Adipose tissue (tissue), 3 donors: Measurements from ENCODE around the gene VSTM4. TPM values are rescaled to one million over a fixed set of nuclear protein-coding genes. Genes with fewer than 3 reads are reported as not detected.

ENCODE experiments used
- H3K27ac ChIP-seq: one replicate; pipeline ENCODE4 v1.5.1; 2013; ENCODE audit warnings: low read depth, low read length
- WGBS, 3 donors: extraction: QIAGEN DNeasy Blood & Tissue Kit; methylation state at CpG; one replicate each; pipeline ENCODE4 v1.1.7; 2013; 5-methylcytosine and 5-hydroxymethylcytosine counted together
- polyA plus RNA-seq, 3 donors: library from polyadenylated mRNA; stranded (reverse); fragments of 200-250 nt; gene quantifications; one replicate each; pipeline ENCODE4 v1.2.3, GENCODE V29; 2013
- donor health status: healthy with polysubstance abuse.
- donor health status: Bipolar disorder and iron deficiency.
- donor health status: healthy.

Gene VSTM4
- 10 to 100 TPM in 1 of 3 donors, 1 to 10 TPM in 2; 2.5 to 18.2 (median 9.4) TPM for polyA plus RNA-seq

DNA sequence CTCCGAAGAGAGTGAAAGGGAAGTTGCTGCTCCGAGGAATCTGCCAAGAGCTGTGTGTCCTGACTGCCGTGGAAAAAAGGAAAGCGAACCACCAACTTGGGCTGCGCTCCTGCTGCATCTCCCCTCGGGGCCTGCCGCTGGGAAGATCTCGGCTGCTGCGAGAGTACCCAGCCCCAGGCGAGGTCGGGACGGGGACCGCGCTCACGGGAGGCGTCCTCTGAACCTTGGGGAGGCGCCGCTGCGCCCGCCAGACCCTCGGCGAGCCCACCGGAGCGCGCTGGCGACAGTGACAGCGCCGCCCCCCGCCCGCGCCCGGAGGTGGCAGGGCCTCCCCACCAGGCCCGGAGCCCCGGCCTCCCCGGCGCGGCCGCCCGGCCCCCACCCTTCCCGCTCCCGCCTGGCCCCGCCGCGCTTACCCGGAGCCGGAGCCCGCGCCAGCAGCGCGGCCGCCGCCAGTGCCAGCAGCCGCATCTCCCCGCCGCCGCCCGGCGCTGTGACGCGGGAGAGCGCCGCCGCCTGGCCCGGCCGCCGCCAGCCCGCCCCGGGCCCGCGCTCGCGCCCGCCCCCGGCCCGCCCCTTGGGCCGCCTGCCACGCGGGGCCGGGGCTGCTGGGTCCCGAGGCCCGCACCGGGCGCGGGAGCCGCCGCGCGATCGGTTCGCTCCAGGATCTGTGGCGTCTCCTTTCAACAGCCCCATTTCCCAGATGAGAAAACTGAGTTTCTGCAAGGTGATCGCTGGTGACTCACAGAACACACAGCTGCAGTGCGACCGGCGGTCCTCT, at the start of gene VSTM4:
VSTM4 (minus strand) TSS at position 508 of the 781 bp plus-strand sequence; CDS start at position 471, 37 bp downstream.
- 2 to 3% (median 3%) methylated on average over 69 to 95 of the region's 95 CpGs for WGBS, 3 donors
- no peak within 1 kb of the TSS for H3K27ac ChIP-seq

GRCh38 chr10:49164559-49165188, 49.4 kb upstream of the VSTM4 start:
- H3K27ac ChIP-seq = no peak overlapping the region
- WGBS, 3 donors = 49 to 63% (median 57%) methylated on average over 9 of the region's 9 CpGs

DNA sequence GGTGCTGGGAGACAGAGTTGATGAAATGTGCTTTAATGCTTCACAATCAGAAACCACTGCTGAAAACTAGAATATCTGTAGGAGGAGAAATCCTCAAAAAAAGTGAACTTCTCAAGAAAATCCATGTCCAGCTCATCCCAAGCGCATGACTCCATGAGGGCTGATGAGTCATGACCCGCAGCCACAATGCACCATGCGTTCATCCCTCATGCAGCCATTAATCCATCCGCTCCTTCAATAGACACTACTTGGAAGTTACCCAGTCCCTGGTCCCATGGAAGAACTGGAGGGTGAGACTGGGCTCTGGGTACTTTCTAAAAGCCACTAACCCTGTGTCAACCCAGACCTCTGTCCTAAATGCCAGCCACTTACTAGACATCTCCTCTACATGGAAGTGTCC, 48.4 kb upstream of the VSTM4 start:
- WGBS, 3 donors = 87 to 93% (median 89%) methylated on average over 4 of the region's 4 CpGs
- no peak overlapping the region for H3K27ac ChIP-seq

GRCh38 chr10:49162761-49163310, 47.5 kb upstream of the VSTM4 start:
- 77 to 88% (median 84%) methylated on average over 8 of the region's 8 CpGs for WGBS, 3 donors

GRCh38 chr10:49162063-49162462, 46.7 kb upstream of the VSTM4 start:
- 73 to 86% (median 74%) methylated on average over 5 of the region's 5 CpGs for WGBS, 3 donors
- H3K27ac ChIP-seq = no peak overlapping the region

More at GRCh38 chr10:49162761-49163310, 47.5 kb upstream of the VSTM4 start:
- H3K27ac ChIP-seq = no peak overlapping the region

DNA sequence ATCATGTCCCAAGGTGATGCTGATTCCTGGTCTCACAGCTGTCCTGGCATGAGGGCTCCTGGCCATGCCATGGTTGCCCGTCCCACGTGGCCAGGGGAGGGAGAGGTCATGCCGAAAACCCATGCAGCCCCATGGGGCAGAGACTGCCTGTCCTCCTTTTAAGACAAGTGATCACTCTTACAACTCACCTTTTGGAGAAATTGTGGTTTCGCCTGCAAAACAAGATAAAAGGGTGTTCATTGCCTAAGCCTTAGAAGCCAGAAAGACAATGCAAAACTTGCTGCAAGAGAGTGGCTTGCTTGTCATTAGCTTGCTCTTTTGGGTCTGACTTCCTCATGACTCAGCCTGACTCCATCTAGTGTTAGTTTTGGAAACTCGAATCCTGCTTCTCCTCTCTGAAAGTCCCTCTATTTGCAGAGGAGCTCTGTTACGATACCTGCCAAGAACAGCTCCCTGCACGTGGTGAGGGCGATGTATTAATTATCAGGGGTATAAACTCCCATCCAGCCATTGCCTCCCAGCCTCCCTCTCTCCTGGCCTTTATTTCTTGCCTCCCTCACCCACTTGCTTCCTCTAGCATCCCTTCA, 46.2 kb upstream of the VSTM4 start:
- no peak overlapping the region for H3K27ac ChIP-seq
- 48 to 53% (median 48%) methylated on average over 8 of the region's 8 CpGs for WGBS, 3 donors

DNA sequence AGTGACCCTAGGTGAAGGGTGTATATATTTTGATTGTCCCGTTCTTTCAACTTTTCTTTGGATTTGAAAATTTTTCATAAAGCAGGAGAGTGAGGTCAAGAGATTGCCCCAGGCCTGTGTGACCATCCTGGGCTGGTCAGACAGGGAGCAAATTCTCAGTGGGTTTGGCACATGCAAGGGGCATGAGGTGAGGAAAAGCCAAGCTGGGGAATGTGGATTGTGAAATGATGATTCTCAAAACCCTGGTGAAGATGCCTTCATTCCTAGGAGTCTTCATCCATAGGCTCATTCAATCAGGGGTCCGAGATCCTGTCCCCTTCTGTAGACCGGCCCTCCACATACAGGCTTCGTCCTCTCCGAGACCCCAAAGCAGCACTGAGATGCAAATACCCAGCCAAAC, 45.5 kb upstream of the VSTM4 start:
- WGBS, 3 donors = 79 to 98% (median 94%) methylated on average over 5 of the region's 5 CpGs
- no peak overlapping the region for H3K27ac ChIP-seq

DNA sequence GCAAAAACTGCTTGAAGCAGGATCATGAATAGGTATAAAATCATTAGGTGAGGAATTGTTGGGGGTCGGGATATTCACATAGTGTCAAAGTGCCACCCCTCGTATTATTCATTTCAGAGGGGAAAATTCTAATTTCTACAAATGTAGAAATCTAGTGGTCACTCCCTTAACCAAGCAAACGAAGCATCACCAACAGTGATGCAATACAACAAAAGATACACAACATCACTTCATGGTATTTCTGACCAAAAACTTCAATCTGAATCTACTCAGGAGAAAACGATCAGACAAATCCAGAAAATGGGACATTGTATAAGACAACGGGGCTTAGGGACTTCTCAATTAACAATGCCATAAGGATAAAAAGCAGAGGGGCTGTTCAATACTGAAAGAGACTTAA, 44.8 kb upstream of the VSTM4 start:
- no peak overlapping the region for H3K27ac ChIP-seq
- WGBS, 3 donors = 74 to 88% (median 85%) methylated on average over 5 of the region's 5 CpGs

- WGBS, 3 donors = 24 to 84% (median 79%) methylated on average over 3 of the region's 3 CpGs
- no peak overlapping the region for H3K27ac ChIP-seq
Observed at GRCh38 chr10:49158915-49159314, 43.6 kb upstream of the VSTM4 start.

DNA sequence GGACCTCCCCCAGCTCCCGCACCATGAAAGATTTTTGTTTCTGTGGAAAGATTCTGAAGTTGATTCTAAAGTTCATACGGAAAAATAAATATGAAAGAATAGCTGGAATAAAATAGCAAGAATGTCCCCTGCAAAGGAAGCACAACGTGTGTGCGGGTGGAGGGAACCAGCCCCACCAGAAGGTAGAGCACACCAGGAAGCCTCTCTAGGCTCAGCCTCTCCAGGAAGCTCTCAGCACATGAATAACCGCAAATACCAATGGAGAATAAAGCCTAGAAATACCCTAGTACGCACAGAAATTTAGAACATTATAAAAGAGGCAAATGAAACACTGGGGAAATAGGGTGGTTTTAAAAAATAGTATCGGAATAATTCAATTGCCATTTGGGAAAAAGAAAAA, 43.1 kb upstream of the VSTM4 start:
- WGBS, 3 donors = 62 to 76% (median 72%) methylated on average over 7 of the region's 7 CpGs
- no peak overlapping the region for H3K27ac ChIP-seq

DNA sequence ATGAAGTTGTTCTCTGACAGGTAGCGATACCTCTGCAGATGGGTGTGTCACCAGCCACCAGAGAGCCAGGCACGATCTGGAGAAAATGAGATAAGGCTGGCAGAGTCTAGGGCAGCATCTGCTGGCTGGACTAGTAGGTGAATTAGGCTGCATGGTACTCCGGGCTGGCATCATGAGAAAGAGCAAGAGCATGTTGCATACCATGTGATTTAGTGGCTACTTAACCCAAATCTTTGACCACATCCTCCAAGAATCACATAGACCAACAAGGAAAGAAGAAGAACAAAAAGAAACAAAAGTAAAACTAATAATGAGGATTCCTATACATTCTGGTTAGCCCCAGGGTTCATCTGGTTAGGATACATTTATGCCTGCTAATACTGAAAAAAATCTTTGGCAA, 41.9 kb upstream of the VSTM4 start:
- no peak overlapping the region for H3K27ac ChIP-seq
- 90 to 93% (median 92%) methylated on average over 3 of the region's 3 CpGs for WGBS, 3 donors

DNA sequence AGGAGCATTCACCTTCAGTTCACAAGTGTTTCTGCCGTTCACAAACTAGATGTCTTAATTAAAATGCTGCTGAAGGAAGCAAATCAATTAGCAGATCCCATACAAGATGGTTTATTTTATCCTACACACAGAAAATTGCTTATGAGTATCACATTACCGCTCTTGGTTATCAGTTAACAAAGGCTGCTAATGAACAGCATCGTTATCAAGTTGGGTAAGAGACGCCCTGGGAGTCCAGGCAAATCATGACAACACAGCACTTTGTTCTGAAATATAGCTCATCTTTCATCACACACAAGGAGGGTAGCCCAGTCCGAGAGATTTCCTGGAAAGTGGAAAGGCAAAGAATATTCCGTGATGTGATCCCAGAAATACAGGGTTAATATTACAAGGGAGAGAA, 39.3 kb upstream of the VSTM4 start:
- H3K27ac ChIP-seq = no peak overlapping the region
- 72 to 91% (median 88%) methylated on average over 6 of the region's 6 CpGs for WGBS, 3 donors

DNA sequence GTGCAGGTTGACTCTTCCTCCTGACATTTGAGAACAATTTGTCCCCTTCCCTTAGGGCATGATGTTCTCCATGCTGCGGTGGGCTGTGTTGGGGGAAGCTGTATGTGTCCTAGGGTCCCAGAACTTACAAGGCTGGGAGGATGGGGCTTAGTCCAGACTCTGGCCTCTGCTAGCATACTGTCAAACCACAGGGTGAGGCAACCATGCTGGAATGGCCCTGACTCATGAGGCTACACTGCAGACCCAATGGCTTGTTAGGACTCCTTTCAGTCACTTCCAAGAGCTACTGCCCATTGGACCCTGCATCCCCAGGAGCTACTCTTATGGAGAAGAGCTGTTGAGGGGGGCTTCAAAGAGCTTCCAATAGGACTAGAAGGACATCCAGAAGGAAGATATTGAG, 38.6 kb upstream of the VSTM4 start:
- H3K27ac ChIP-seq = no peak overlapping the region
- WGBS, 3 donors = 94 to 100% (median 95%) methylated on average over 1 of the region's 1 CpG

DNA sequence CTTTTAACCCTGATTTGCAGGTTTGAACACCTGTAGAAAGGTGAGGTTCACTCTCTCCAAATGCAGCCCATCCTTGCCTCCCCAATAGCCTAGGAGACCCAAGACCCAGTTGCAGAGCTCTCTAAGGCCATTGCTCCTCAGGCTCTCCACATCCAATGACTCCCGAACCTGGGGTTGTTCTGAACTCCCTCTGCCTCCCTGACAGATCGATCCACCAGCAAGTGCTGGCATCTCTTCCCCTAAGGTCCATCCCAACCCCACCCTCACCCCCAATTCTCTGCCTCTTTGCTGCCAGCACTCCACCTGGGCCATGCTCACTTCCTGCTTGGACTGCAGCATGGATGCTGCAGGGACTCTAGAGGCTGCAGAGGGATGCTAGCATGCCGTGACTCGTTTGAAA, 37.8 kb upstream of the VSTM4 start:
- no peak overlapping the region for H3K27ac ChIP-seq
- 61 to 68% (median 67%) methylated on average over 4 of the region's 4 CpGs for WGBS, 3 donors

DNA sequence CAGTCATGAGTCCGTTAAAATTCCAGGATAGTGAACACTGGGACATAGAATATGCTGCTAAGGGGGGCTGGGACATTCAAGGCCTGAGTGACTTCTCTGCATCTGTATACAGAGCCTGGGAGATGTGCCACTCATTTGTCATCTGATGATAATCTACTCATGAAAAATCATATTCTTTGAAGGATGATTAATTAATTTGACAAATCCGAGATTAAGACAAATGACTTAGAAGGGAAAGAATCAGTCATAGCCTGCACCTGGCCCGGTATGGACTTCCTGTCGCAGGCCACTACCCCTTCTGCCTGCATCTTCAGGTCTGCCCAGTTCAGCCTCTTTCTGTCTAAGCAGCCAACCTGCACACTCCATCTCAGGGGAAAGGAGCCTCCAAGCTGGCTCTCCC, 37.3 kb upstream of the VSTM4 start:
- 64 to 79% (median 76%) methylated on average over 4 of the region's 4 CpGs for WGBS, 3 donors

DNA sequence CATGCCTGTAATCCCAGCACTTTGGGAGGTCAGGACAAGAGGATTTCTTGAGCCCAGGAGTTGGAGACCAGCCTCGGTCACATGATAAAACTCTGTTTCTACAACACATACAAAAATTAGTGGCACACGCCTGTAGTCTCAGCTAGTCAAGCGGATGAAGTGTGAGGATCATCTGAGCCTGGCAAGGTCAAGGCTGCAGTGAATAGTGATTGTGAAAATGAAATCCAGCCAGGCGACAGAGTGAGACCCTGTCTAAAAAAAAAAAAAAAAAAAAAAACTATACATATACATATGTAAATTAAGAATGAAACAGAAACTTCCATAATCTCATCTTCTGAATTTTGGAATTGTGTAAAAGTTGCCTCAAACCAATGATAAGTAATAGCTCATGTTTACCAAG, 36.7 kb upstream of the VSTM4 start:
- 72 to 98% (median 91%) methylated on average over 4 of the region's 4 CpGs for WGBS, 3 donors
- H3K27ac ChIP-seq = no peak overlapping the region

More for the DNA sequence above, 37.3 kb upstream of the VSTM4 start:
- H3K27ac ChIP-seq = no peak overlapping the region

- WGBS, 3 donors = 59 to 81% (median 75%) methylated on average over 1 of the region's 1 CpG
- no peak overlapping the region for H3K27ac ChIP-seq
Observed at GRCh38 chr10:49151481-49151880, 36.2 kb upstream of the VSTM4 start.

DNA sequence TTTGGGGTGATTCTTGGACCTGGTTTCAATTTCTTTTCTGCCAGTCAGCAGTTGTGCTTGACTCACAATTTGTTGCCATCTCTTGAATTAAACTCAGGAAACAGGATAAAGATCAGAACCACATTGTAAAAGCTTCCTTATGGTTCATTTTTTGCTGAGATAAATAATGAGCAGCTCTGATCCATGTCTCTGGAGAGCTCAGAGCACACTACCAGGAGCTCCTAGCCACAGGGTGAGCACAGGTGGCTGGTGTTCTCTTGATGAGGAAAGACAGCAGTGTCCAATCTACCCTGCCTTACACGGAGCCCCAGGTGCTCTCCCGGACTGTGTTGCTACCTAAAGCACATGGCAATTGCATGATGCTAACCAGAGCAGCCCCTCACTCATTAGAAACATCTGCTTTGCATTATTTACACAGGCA, 35.7 kb upstream of the VSTM4 start:
- WGBS, 3 donors = 31 to 34% (median 34%) methylated on average over 2 of the region's 2 CpGs
- H3K27ac ChIP-seq = no peak overlapping the region

GRCh38 chr10:49150426-49150825, 35.1 kb upstream of the VSTM4 start:
- WGBS, 3 donors = 58 to 77% (median 63%) methylated on average over 5 of the region's 5 CpGs
- H3K27ac ChIP-seq = no peak overlapping the region
